HG03066 (cell line): Measurements from ENCODE around the gene IFNG-AS1.

Source experiments
- ATAC-seq: cut with Tn5 transposase; IDR thresholded peaks from one replicate; pipeline ENCODE4 v1.9.1; 2021; ENCODE audit warnings: low read depth; ENCODE audit not compliant: unreplicated experiment

Gene IFNG-AS1

DNA sequence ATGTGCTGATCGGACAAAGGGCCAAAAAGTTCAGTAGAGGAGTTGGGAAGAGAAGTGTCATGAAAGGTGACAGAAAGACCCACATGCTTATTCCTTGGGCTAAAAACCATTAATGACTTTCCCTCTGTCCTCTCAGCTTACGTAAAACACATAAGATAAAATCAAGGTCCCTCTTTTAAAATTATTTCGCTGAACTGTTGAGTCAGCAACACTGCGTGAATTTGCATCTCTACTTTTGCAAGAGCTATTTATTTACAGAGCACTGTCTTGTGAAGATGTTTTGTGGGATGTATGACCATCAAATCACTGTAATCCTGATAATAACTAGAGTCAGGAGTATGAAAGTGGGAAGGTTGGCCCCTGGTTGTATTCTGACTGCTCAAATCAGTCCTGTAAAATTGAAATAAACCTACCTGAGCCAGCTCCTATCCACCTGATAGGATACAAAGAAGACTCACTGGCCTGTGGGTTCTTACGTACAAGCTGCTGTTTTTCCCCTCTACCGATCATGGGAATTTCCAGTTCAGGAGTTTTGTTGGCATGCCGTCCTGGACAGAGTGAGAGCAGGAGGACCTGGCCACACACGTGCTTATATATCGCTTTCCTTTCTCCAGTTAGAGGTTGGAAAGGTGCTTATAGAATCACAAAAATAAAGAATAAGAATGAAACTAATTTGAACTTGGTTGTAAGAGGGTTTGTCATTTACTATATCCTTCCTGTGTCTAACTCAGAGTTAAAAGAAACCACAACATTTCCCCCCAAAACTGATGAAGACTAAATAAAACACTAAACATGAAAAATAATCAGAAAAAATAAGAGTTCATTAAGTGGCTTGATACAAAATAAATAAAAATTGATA is 42.9 kb downstream of the IFNG-AS1 start:
- no peak for ATAC-seq

DNA sequence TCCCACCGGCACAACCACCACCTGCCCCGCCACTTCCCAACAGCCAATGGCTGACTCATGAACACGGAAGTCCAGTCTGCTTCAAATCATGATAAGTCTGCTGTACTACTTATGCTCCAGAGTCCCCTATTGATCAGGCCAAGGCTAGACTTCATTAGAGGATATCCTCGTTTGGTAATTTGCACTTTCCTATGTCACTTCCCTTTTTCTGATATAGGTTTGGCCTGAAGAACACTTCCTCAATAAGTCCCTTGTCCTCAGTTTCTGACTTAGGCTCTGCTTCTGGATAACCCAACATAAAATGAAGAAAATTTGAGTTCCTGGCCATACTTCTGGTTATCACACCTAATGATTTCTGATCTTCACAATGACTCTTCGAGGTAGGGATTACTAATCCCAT is 45.3 kb downstream of the IFNG-AS1 start:
- ATAC-seq, result no peak

DNA sequence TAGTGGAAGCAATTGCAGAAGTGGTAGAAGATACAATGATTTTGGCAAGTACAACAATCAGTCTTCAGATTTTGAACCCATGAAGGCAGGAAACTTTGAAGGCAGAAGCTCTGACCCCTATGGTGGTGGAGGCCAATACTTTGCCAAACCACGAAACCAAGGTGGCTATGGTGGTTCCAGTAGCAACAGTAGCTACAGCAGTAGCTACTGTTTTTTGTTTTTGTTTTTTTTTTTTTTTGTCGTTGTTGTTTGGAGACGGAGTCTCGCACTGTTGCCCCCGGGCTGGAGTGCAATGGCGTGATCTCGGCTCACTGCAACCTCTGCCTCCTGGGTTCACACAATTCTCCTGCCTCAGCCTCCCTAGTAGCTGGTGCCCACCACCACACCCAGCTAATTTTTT is 47.4 kb downstream of the IFNG-AS1 start:
- no peak for ATAC-seq

DNA sequence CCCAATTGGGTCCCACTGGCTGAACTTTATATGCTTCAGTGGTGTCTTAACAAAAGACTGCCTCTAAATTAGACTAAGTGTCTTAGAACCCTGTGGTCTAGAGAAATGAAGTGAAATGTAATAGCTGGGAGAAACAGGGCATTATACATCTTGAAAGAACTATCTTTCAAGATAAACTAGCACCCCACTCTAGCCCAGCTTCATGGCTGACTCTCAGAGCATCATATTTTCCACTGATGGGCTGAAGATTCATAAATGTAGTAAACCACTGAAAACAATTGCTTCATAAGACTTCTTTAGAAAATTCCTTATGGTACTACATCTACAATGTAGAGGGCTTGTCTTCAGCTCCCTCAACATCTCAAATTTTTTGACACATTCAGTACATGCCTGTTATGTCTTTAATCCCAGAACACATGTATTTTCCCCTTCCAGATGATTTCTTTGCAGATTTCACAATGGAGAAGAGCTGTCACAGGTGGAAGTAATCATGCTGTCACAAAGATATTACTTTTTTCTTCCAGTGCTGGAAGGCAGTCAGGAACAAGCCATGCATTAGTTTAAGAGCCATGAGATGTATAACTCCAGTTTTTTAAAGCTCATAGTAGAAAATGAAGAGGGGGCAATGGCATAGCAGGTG is 48.5 kb downstream of the IFNG-AS1 start:
- no peak for ATAC-seq

DNA sequence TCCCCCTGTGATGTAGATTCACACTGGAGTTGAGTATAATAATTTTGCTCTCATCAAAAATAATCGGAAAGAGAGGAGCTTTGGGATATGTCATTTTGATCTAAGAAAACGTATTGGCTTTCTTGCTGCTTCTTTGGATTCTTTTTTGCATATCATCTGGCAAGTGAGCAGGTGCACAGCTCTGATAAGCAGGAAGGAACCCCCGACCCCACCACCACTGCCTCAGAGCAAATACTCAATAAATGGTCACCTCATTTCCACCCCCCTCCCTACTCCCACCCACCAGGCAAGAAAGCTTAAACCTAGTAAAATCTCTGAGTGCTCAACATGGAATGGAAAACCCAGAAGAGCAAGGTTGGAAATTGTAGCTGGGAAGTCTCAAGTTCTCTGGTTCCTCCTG is 49.4 kb downstream of the IFNG-AS1 start:
- ATAC-seq, result no peak

DNA sequence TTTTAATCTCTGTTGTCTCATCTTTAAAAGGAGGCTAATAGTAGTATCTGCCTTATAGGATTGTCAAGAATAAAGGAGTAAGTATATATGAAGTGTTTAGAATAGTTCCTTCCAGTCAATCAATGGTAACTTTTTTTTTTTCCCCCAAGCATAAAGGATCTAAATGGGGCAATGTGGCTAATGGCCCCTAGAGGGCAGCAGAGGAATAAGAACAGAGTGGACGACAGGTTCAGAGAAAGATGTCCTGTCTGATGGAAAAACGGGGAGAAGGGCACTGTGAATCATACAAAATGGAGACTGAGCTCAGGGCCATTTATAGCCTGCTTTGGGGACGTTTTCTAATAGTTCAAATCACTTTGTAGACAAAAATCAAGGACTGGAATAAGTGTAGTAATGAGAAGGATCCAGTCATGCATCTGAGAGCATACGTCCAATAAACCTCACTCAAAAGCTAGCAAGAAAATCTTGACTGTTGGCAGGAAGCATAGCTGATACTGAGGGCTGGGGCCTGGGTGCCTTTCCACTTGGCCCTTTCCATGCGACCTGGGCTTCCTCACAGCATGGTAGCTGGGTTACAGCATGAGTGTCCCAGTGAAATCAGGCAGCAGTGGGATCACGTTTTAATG is 51.3 kb downstream of the IFNG-AS1 start:
- ATAC-seq, result peak; percentile 38

DNA sequence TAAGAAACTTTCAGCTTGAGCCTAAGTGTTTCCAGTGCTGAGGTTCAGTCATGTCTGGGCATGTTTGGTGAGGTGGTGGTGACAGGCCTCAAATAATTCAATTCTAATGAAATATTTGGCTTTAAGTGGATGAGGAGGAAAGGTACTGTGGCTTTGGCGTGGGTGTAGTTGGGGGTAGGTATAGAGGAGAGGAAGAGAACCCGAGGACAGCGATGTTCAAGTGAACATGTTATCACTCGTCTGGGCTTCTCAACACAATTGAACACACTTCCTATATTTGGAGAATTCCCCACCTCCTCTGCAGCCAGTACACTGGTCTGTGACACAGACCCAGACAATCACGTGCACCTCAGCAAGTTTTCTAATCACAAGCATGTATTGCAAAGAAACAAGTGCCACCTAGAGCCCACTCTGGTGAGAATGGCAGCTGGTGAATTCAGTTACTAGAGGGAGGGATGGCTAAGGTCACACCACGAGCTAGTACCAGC is 53.0 kb downstream of the IFNG-AS1 start:
- peak; percentile 59 for ATAC-seq

DNA sequence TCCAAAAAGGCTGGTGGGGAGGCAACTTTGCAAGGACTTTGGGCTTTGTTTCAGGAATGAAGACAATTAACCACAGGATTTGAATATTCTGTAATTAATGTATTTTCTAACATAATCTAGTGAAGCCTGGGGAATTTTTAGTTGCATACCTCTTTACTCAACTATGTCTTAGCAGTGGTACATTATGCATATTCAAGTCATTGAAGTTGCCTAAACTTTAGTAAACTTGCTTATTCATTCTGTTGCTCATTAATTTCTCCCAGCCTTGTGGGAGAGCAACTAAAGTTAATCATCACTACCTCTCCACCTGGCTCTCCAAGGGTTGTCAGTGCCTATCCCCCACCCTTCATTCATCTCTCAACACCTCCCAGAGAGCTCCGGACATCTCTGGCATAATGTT is 54.2 kb downstream of the IFNG-AS1 start:
- ATAC-seq, result no peak

DNA sequence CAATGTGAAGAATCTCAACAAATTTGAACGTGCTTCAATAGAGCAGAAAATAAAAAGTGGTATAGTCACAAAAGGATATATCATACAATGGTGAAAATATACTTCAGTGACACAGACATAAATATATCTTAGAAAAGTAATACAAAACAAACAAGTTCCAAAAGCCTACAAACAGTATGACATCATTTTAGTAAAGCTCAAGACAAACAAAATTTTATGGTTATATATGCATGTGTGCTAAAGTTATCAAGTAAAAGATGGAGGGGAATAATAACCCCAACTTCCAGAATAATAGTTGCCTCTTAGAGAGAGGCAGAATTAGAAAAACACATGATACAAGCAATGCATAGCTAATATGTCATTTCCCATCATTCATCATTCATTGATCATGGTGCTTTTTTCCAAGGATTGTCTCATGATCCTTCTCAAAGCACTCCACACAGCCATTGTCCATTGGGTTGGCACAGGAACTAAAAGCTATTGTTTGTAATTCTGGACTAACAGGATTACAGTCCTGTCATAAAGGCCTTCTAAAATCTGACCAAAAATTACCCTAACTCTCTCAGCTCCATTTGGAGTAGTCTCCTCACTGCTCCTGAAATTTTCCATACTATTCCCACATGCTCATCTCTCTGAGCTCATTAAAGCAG is 59.5 kb downstream of the IFNG-AS1 start:
- ATAC-seq, result no peak

DNA sequence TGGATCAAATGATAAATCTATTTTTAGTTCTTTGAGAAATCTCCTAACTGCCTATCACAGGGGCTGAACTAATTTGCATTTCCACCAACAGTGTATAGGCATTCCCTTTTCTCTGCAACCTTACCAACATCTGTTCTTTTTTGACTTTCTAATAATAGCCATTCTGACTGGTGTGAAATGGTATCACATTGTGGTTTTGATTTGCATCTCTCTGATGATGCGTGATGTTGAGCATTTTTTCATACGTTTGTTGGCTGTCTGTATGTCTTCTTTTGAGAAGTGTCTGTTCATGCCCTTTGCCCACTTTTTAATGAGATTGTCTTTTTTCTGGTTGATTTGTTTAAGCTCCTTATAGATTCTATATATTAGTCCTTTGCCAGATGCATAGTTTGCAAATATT is 67.1 kb downstream of the IFNG-AS1 start:
- ATAC-seq, result no peak

DNA sequence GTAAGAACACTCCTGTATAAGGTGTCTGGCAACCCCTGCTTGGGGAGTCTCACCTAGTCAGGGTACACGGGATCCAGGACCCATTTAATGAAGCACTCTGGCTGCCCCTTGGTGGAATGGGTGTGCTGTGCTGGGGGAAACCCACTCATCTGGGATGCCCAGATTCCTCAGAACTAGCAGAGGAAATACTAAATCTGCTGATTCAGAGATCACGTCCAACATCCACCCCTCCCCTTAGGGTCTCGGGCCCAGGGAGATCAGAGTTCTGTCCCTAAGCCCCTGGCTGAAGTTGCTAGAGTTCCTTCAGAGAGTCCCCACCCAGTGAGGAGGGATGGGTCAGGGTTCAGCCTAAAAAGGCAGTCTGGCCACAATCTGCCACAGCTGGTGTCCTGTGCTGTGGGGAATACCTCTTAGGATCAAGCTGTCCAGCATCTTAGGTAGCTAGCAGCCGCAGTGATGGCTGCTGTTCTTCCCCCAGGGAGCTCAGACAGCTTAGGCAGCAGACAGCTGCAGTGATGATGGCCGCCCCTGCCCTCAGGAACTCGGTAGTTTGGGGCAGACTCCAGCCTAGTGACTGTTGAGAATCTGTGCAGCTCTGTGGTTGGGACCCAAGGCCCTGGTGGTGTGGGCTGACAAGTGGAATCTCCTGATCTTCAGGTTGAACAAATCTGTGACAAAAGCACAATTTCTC is 74.8 kb downstream of the IFNG-AS1 start:
- no peak for ATAC-seq

DNA sequence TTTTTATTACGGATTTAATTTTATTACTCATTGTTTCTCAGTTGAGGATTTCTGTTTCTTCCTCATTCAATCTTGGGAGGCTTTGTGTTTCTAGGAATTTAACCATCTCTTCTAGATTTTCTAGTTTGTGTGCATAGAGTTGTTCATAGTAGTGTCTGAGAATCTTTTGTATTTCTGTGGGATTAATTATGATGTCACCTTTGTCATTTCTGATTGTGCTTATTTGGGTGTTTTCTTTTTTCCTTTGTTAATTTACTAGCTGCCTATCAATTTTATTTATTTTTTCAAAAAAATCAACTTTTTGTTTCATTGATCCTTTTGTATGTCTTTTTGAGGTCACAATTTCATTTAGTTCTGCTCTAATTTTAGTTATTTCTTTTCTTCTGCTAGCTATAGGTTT is 75.9 kb downstream of the IFNG-AS1 start:
- no peak for ATAC-seq

DNA sequence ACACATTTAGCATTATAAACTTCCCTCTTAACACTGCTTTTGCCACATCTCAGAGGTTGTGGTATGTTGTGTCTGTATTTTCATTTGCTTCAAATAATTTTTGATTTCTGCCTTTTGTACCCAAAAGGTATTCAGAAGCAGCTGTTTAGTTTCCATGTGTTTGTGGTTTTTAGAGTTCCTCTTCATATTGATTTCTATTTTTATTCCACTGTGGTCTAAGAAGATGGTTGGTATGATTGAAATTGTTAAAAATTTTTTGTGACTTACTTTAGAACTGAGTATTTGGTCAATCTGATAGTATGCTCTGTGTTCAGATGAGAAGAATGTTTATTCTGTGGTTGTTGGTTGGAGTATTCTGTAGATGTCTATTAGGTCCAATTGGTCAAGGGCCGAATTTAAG is 76.4 kb downstream of the IFNG-AS1 start:
- ATAC-seq, result no peak

DNA sequence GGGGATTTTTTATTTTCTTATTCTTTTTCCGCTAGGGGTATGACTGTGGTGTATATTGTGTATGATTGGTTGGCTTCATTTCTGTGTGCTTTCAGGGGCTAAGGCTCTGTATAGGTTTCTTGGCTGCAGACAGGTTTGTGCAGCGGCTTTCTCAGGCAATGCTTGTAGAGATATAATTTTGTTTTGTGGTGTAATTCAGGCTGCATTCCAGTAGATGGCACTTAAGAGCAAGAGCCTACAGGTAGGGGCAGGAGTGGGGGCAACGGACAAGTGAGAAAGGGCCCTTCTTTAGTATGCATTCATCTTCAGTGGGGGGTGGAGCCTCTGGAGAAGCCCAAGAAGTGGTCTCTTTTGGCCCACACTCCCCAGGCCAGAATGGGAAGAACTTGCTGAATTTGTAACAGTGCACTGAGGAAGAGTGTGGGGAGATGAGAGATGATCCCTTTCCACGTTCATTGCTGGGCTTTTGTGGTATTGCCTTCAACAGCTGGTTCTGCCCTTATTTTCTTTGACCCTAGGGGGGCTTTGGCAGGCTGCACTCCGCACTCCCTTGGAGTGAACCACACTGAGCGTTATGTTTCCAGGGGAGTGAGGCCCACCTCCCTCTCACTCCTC is 78.6 kb downstream of the IFNG-AS1 start:
- ATAC-seq, result no peak

DNA sequence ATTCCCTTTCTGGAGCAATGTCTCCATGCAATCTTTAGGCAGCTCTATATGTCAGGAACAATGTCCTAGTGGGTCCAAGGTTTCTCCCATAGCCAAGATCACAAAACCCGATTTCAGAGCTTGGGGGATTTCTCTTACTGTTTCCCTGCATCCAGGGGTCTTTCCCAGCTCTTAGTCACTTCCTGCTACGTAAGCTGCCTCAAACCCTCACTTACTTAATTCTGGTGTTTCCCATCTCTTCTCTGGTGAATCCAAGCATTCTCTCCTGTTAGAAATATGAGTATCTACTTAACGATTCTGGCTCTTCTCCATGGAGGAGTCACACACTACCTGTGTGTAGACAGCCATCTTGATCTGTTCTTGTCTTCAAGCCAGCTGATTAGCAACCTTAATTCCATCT is 80.0 kb downstream of the IFNG-AS1 start:
- no peak for ATAC-seq
